Pulmonary artery endothelial cell (primary cell): ENCODE measurements around the gene SLC6A3. TPM values are rescaled to one million over a fixed set of nuclear protein-coding genes. Genes with fewer than 3 reads are reported as not detected.

Experiments
- DNase-seq: peaks from one replicate; pipeline ENCODE4 v3.0.0-alpha.2; 2011; ENCODE audit warnings: low read depth, low spot score
- total RNA-seq: library from RNA; depleted of rRNA; stranded (reverse); fragments of >200 nt; gene quantifications from 2 replicates; pipeline ENCODE4 v1.2.3, GENCODE V29; 2014

The SLC6A3 gene
- total RNA-seq, result not detected in 2 replicates

GRCh38 chr5:1445313-1445688 lies at the start of gene SLC6A3:
Gene SLC6A3, minus strand, starts transcription at chr5:1445440. Its CDS starts 2,243 bp downstream, at chr5:1443197.
- no peak for DNase-seq

GRCh38 chr5:1493941-1494340 lies 48.7 kb upstream of the SLC6A3 start:
- DNase-seq, result no peak

- no peak for DNase-seq
Observed at GRCh38 chr5:1493413-1493812, 48.2 kb upstream of the SLC6A3 start.

- no peak for DNase-seq
Observed at GRCh38 chr5:1492757-1493156, 47.5 kb upstream of the SLC6A3 start.

GRCh38 chr5:1490376-1490775 lies 45.1 kb upstream of the SLC6A3 start:
- DNase-seq, result no peak

GRCh38 chr5:1489754-1490153 lies 44.5 kb upstream of the SLC6A3 start:
- no peak for DNase-seq

GRCh38 chr5:1488882-1489680 lies 43.8 kb upstream of the SLC6A3 start:
- no peak for DNase-seq

GRCh38 chr5:1487079-1487764 lies 42.0 kb upstream of the SLC6A3 start:
- DNase-seq, result no peak

GRCh38 chr5:1486271-1486670 lies 41.0 kb upstream of the SLC6A3 start:
- no peak for DNase-seq

- no peak for DNase-seq
Observed at GRCh38 chr5:1485579-1486118, 40.4 kb upstream of the SLC6A3 start.

- DNase-seq, result no peak
Observed at GRCh38 chr5:1484730-1485578, 39.7 kb upstream of the SLC6A3 start.

GRCh38 chr5:1483856-1484729 lies 38.9 kb upstream of the SLC6A3 start:
- DNase-seq, result no peak

- no peak for DNase-seq
Observed at GRCh38 chr5:1483064-1483463, 37.8 kb upstream of the SLC6A3 start.

GRCh38 chr5:1481959-1482331 lies 36.7 kb upstream of the SLC6A3 start:
- DNase-seq, result no peak

- no peak for DNase-seq
Observed at GRCh38 chr5:1481266-1481958, 36.2 kb upstream of the SLC6A3 start.

GRCh38 chr5:1480806-1481205 lies 35.6 kb upstream of the SLC6A3 start:
- DNase-seq, result no peak

- DNase-seq, result no peak
Observed at GRCh38 chr5:1480217-1480616, 35.0 kb upstream of the SLC6A3 start.

GRCh38 chr5:1479581-1480188 lies 34.4 kb upstream of the SLC6A3 start:
- DNase-seq, result no peak

GRCh38 chr5:1479066-1479465 lies 33.8 kb upstream of the SLC6A3 start:
- no peak for DNase-seq
